VCaP (cell line): ENCODE data around the gene DNAH10.

Source experiments
- H3K27ac ChIP-seq: fragments of 450-650 bp; 2 replicates; pipeline ENCODE4 v1.5.1; 2017
- CTCF ChIP-seq: fragments of 450-650 bp; conservative IDR thresholded peaks from 2 replicates; pipeline ENCODE4 v1.5.1; 2017; ENCODE audit warnings: mild to moderate bottlenecking, moderate library complexity

Gene DNAH10

GRCh38 chr12:123828854-123829547 is 66.9 kb downstream of the DNAH10 start:
- TF ChIP-seq CTCF = no peak
- H3K27ac ChIP-seq = no peak overlapping the region

GRCh38 chr12:123829561-123829960 is 67.5 kb downstream of the DNAH10 start:
- TF ChIP-seq CTCF = no peak
- H3K27ac ChIP-seq = no peak overlapping the region

- no peak for TF ChIP-seq CTCF
- no peak overlapping the region for H3K27ac ChIP-seq
Measured at GRCh38 chr12:123830675-123831074, 68.6 kb downstream of the DNAH10 start.

GRCh38 chr12:123832052-123832451 is 70.0 kb downstream of the DNAH10 start:
- no peak overlapping the region for H3K27ac ChIP-seq
- TF ChIP-seq CTCF = no peak

GRCh38 chr12:123833830-123834229 is 71.7 kb downstream of the DNAH10 start:
- no peak overlapping the region for H3K27ac ChIP-seq
- no peak for TF ChIP-seq CTCF

GRCh38 chr12:123834845-123835244 is 72.7 kb downstream of the DNAH10 start:
- TF ChIP-seq CTCF = no peak
- no peak overlapping the region for H3K27ac ChIP-seq

GRCh38 chr12:123836292-123836691 is 74.2 kb downstream of the DNAH10 start:
- no peak for TF ChIP-seq CTCF
- no peak overlapping the region for H3K27ac ChIP-seq
